Fibroblast of lung (primary cell): ENCODE results near the gene CPNE8. TPM values are rescaled to one million over a fixed set of nuclear protein-coding genes. Genes with fewer than 3 reads are reported as not detected.

Source experiments
- DNase-seq, 2 donors: peaks; one replicate each; pipeline versions ENCODE4 v3.0.0 to v3.0.0-alpha.2; 2010; ENCODE audit warnings: low read depth in 2 of 2
- H2AFZ ChIP-seq: 2 replicates; pipeline ENCODE4 v1.5.1; 2012; ENCODE audit warnings: low read length, control low read depth, inconsistent platforms
- H3K27ac ChIP-seq: 2 replicates; pipeline ENCODE4 v1.5.1; 2011; ENCODE audit warnings: low read length, control low read depth; ENCODE audit not compliant: insufficient read depth
- H3K27me3 ChIP-seq: 2 replicates; pipeline ENCODE4 v1.5.1; 2011; ENCODE audit warnings: mild to moderate bottlenecking, low read length; ENCODE audit not compliant: control insufficient read depth, insufficient read depth
- H3K36me3 ChIP-seq: 2 replicates; pipeline ENCODE4 v1.5.1; 2011; ENCODE audit warnings: low read length; ENCODE audit not compliant: control insufficient read depth, insufficient read depth
- H3K4me1 ChIP-seq: 2 replicates; pipeline ENCODE4 v1.5.1; 2011; ENCODE audit warnings: low read length; ENCODE audit not compliant: control insufficient read depth, insufficient read depth; ENCODE audit errors: extremely low read depth
- H3K4me2 ChIP-seq: 2 replicates; pipeline ENCODE4 v1.5.1; 2011; ENCODE audit warnings: low read length, control low read depth; ENCODE audit not compliant: insufficient read depth; ENCODE audit errors: extremely low read depth
- H3K4me3 ChIP-seq, 4 experiments: fragments of 200-600 bp in 1 of 4; sonication (generic) in 1 of 4; replicated peaks in 1 of 4; 2 replicates each; pipeline ENCODE4 v1.5.1; 2011 to 2016; ENCODE audit warnings: low read length in 4 of 4, low read depth in 3 of 4, mild to moderate bottlenecking in 3 of 4, control low read depth in 2 of 4, inconsistent platforms in 1 of 4, mixed read lengths in 1 of 4; ENCODE audit not compliant: insufficient read depth in 1 of 4; ENCODE audit errors: control extremely low read depth in 1 of 4
- H3K79me2 ChIP-seq: 2 replicates; pipeline ENCODE4 v1.5.1; 2012; ENCODE audit warnings: mild to moderate bottlenecking, low read length, inconsistent platforms; ENCODE audit not compliant: control insufficient read depth, insufficient read depth
- H3K9ac ChIP-seq: 2 replicates; pipeline ENCODE4 v1.5.1; 2011; ENCODE audit warnings: mild to moderate bottlenecking, low read length, control low read depth; ENCODE audit not compliant: insufficient read depth
- H3K9me3 ChIP-seq: 2 replicates; pipeline ENCODE4 v1.5.1; 2012; ENCODE audit warnings: low read depth, low read length; ENCODE audit not compliant: control insufficient read depth, insufficient read depth
- H4K20me1 ChIP-seq: 2 replicates; pipeline ENCODE4 v1.5.1; 2011; ENCODE audit warnings: low read length; ENCODE audit not compliant: control insufficient read depth, insufficient read depth; ENCODE audit errors: extremely low read depth
- CTCF ChIP-seq, 2 donors: IDR thresholded peaks in 1 of 2; conservative IDR thresholded peaks in 1 of 2; 1 replicate in 1 of 2; 2 replicates in 1 of 2; pipeline ENCODE4 v1.5.1; 2011 to 2012; ENCODE audit warnings: low read length in 2 of 2, control low read depth in 1 of 2, inconsistent platforms in 1 of 2, low read depth in 1 of 2, mild to moderate bottlenecking in 1 of 2
- EZH2 ChIP-seq: IDR thresholded peaks from 2 replicates; pipeline ENCODE4 v1.5.1; 2012; ENCODE audit warnings: low read length, control low read depth, mild to moderate bottlenecking; ENCODE audit errors: missing control alignments
- polyA plus RNA-seq, 2 donors: library from polyadenylated mRNA; depleted of rRNA in 1 of 2; stranded (reverse) in 1 of 2; unstranded in 1 of 2; fragments of >200 nt; gene quantifications; 2 replicates each; pipeline ENCODE4 v1.2.1, GENCODE V29; 2011 to 2012; ENCODE audit warnings: missing spikeins in 1 of 2
- total RNA-seq: library from RNA; depleted of rRNA; stranded (reverse); fragments of >200 nt; gene quantifications from 2 replicates; pipeline ENCODE4 v1.2.1, GENCODE V29; 2014

Gene CPNE8
- total and polyA plus RNA-seq, 2 donors (not counting 1 experiment from before 2014, with no cell fraction given) = 9.8 to 13.4 TPM

DNA sequence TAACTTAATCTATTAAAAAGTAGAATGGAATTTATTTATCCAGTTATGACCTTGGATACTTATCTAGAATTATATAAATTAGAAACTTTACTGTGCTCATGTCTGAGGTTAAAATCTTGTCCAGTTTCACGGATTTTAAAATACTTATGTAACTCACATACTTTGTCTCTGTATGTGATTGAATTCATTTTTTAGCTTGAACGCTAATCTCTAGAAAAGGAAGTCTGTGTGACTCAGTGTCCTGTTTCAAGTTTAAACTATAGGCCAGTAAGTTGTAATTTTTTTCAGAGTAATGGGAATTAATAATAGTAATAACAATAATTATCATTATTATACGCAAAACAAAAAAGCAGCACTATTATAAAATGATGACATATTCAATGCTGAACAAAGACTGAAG lies 168.6 kb downstream of the CPNE8 start:
- H3K4me3 ChIP-seq = no peak overlapping the region
- H3K9me3 ChIP-seq = no peaks in the 10 kb centered on the region
- no peak overlapping the region for H3K9ac ChIP-seq
- no peaks in the 10 kb centered on the region for H4K20me1 ChIP-seq
- no peak overlapping the region for H3K27ac ChIP-seq
- H3K4me2 ChIP-seq = no peak overlapping the region
- H3K36me3 ChIP-seq = no peaks in the 10 kb centered on the region
- no peaks in the 10 kb centered on the region for H3K4me1 ChIP-seq
- H3K79me2 ChIP-seq = no peaks in the 10 kb centered on the region
- H2AFZ ChIP-seq = no peak overlapping the region
- TF ChIP-seq EZH2 (no peak), CTCF (conservative IDR thresholded peaks at IDR 0.05 in 1 of 2, IDR thresholded peaks at IDR 0.05 in 1 of 2; ENCODE audit: low read depth in 1 of 2, low read length in 2 of 2) (no peak)
- no peaks in the 10 kb centered on the region for H3K27me3 ChIP-seq
- DNase-seq = peak in 1 of 2 donors; percentile 45

GRCh38 chr12:38732761-38733160 lies 172.6 kb downstream of the CPNE8 start:
- no peaks in the 10 kb centered on the region for H3K9me3 ChIP-seq
- no peaks in the 10 kb centered on the region for H3K4me1 ChIP-seq
- H3K36me3 ChIP-seq = no peaks in the 10 kb centered on the region
- H3K4me3 ChIP-seq = no peak overlapping the region
- TF ChIP-seq CTCF (conservative IDR thresholded peaks at IDR 0.05 in 1 of 2, IDR thresholded peaks at IDR 0.05 in 1 of 2; ENCODE audit: low read depth in 1 of 2, low read length in 2 of 2) (no peak), EZH2 (no peak)
- no peak overlapping the region for H3K27ac ChIP-seq
- H2AFZ ChIP-seq = no peak overlapping the region
- no peaks in the 10 kb centered on the region for H3K79me2 ChIP-seq
- H4K20me1 ChIP-seq = no peaks in the 10 kb centered on the region
- no peak overlapping the region for H3K4me2 ChIP-seq
- no peak for DNase-seq
- H3K9ac ChIP-seq = no peak overlapping the region
- H3K27me3 ChIP-seq = no peaks in the 10 kb centered on the region

DNA sequence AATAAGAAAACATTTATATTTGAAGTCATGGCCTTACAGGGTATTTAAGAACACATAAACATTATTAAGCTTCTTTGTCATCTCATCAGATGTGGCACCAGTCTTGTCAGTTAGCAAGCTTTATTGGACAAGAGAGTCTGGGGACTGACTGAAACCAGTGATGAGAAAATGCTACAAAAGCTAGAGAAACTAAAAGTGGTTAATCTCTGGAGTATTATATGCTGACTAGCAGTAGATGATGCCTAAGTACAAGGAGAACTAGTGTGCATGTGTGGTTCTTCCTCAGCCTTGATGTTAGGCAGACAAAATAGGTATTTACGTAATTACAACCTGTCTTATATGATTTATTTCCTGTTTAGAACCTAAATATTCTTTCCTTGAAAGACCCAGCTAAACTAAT lies 176.5 kb downstream of the CPNE8 start:
- no peak overlapping the region for H3K27ac ChIP-seq

More for the DNA sequence above, 176.5 kb downstream of the CPNE8 start:
- TF ChIP-seq CTCF (conservative IDR thresholded peaks at IDR 0.05 in 1 of 2, IDR thresholded peaks at IDR 0.05 in 1 of 2; ENCODE audit: low read depth in 1 of 2, low read length in 2 of 2) = no peak
- H3K4me1 ChIP-seq = no peaks in the 10 kb centered on the region
- no peak overlapping the region for H3K4me3 ChIP-seq
- no peaks in the 10 kb centered on the region for H3K27me3 ChIP-seq
- DNase-seq = no peak
- no peaks in the 10 kb centered on the region for H3K36me3 ChIP-seq
- H3K4me2 ChIP-seq = no peak overlapping the region
- H2AFZ ChIP-seq = no peak overlapping the region
- no peaks in the 10 kb centered on the region for H3K9me3 ChIP-seq
- no peaks in the 10 kb centered on the region for H3K79me2 ChIP-seq
- no peaks in the 10 kb centered on the region for H4K20me1 ChIP-seq
- no peak overlapping the region for H3K9ac ChIP-seq
